IMR-90 (cell line): ENCODE results near the gene ASXL2. TPM values are rescaled to one million over a fixed set of nuclear protein-coding genes. Genes with fewer than 3 reads are reported as not detected.

ENCODE experiments used
- ATAC-seq: fragments of 200-7000 bp; cut with Tn5 transposase; 2 replicates; pipeline ENCODE4 v1.9.1; 2020; ENCODE audit warnings: low read depth, mild to moderate bottlenecking, moderate library complexity
- BruUV-seq: library from RNA; stranded (reverse); fragments of 400-500 nt; replicated peaks from 2 replicates; lab custom pipeline; 2021; lab: Mats Ljungman, UMichigan
- CTCF ChIA-PET: fragments of 300-600 bp; formaldehyde crosslinking; extraction: SDS; loops from one replicate; lab custom pipeline; 2021; ENCODE audit warnings: antibody characterized with exemption; lab: Yijun Ruan, JAX
- POLR2A ChIA-PET: fragments of 300-600 bp; sonication (Branson Sonifier 250); formaldehyde crosslinking; loops from one replicate; lab custom pipeline; 2022; ENCODE audit warnings: antibody characterized with exemption; ENCODE audit not compliant: unreplicated experiment; lab: Charles Lee
- DNase-seq: peaks from one replicate; pipeline ENCODE4 v3.0.0; 2013
- H2AFZ ChIP-seq: replicated peaks from 2 replicates; pipeline ENCODE3; 2013; ENCODE audit warnings: low read length, mild to moderate bottlenecking; ENCODE audit not compliant: poor library complexity
- H2AK5ac ChIP-seq: 2 replicates; pipeline ENCODE4 v1.6.1; 2013; ENCODE audit warnings: low read depth, low read length, inconsistent platforms
- H2AK9ac ChIP-seq: replicated peaks from 2 replicates; pipeline ENCODE3; 2013; ENCODE audit warnings: mild to moderate bottlenecking, low read depth, low read length, moderate library complexity; ENCODE audit not compliant: poor library complexity
- H2BK120ac ChIP-seq: 2 replicates; pipeline ENCODE4 v1.6.1; 2013; ENCODE audit warnings: low read depth, low read length, inconsistent platforms
- H2BK15ac ChIP-seq: 3 replicates; pipeline ENCODE4 v1.6.1; 2013; ENCODE audit warnings: low read depth, low read length, inconsistent platforms
- H2BK20ac ChIP-seq: 2 replicates; pipeline ENCODE4 v1.6.1; 2013; ENCODE audit warnings: low read depth, mild to moderate bottlenecking, inconsistent platforms, low read length, moderate library complexity
- H2BK5ac ChIP-seq: 2 replicates; pipeline ENCODE4 v1.6.1; 2013; ENCODE audit warnings: mild to moderate bottlenecking, low read depth, low read length, inconsistent platforms; ENCODE audit not compliant: poor library complexity, severe bottlenecking
- H3K14ac ChIP-seq: replicated peaks from 2 replicates; pipeline ENCODE4 v1.6.1; 2013; ENCODE audit warnings: low read depth, low read length, inconsistent platforms
- H3K18ac ChIP-seq: 2 replicates; pipeline ENCODE4 v1.6.1; 2013; ENCODE audit warnings: low read depth, low read length, control low read depth
- H3K23ac ChIP-seq: 2 replicates; pipeline ENCODE4 v1.6.1; 2013; ENCODE audit warnings: low read depth, low read length, inconsistent platforms
- H3K27ac ChIP-seq: 2 replicates; pipeline ENCODE4 v1.5.1; 2013; ENCODE audit warnings: mild to moderate bottlenecking, control low read depth, low read length; ENCODE audit not compliant: insufficient read depth
- H3K27me3 ChIP-seq: 2 replicates; pipeline ENCODE4 v1.6.1; 2013; ENCODE audit warnings: low read length; ENCODE audit not compliant: control insufficient read depth, insufficient read depth
- H3K36me3 ChIP-seq: 2 replicates; pipeline ENCODE4 v1.6.1; 2013; ENCODE audit warnings: low read length, mixed read lengths; ENCODE audit not compliant: control insufficient read depth, insufficient read depth
- H3K4ac ChIP-seq: 2 replicates; pipeline ENCODE4 v1.6.1; 2013; ENCODE audit warnings: low read depth, low read length, inconsistent platforms
- H3K4me1 ChIP-seq: 2 replicates; pipeline ENCODE4 v1.6.1; 2013; ENCODE audit warnings: low read length, mixed read lengths; ENCODE audit not compliant: control insufficient read depth, insufficient read depth
- H3K4me2 ChIP-seq: 2 replicates; pipeline ENCODE4 v1.6.1; 2013; ENCODE audit warnings: low read depth, mild to moderate bottlenecking, control low read depth, low read length, moderate library complexity
- H3K4me3 ChIP-seq: 2 replicates; pipeline ENCODE4 v1.5.1; 2013; ENCODE audit warnings: low read depth, mild to moderate bottlenecking, control low read depth, low read length, moderate library complexity; ENCODE audit not compliant: insufficient read depth
- H3K56ac ChIP-seq: 2 replicates; pipeline ENCODE4 v1.6.1; 2013; ENCODE audit warnings: low read length, inconsistent platforms; ENCODE audit not compliant: insufficient read depth; ENCODE audit errors: extremely low read depth
- H3K79me1 ChIP-seq, 2 experiments: 2 replicates each; pipeline ENCODE4 v1.6.1; 2013; ENCODE audit warnings: low read length in 2 of 2, inconsistent platforms in 1 of 2, low read depth in 1 of 2
- H3K9ac ChIP-seq: 2 replicates; pipeline ENCODE4 v1.6.1; 2013; ENCODE audit warnings: low read depth, low read length, control low read depth
- H3K9me1 ChIP-seq: 2 replicates; pipeline ENCODE4 v1.6.1; 2013; ENCODE audit warnings: low read length, inconsistent platforms; ENCODE audit not compliant: insufficient read depth
- H3K9me3 ChIP-seq: 2 replicates; pipeline ENCODE4 v1.6.1; 2013; ENCODE audit warnings: low read length; ENCODE audit not compliant: control insufficient read depth, insufficient read depth
- H4K20me1 ChIP-seq: 2 replicates; pipeline ENCODE4 v1.6.1; 2013; ENCODE audit warnings: low read length, inconsistent platforms; ENCODE audit not compliant: insufficient read depth
- H4K5ac ChIP-seq: 2 replicates; pipeline ENCODE4 v1.6.1; 2013; ENCODE audit warnings: mild to moderate bottlenecking, low read depth, low read length, control low read depth
- H4K8ac ChIP-seq, 2 experiments: 2 replicates each; pipeline ENCODE4 v1.6.1; 2013; ENCODE audit warnings: low read depth in 2 of 2, low read length in 2 of 2, control low read depth in 1 of 2, inconsistent platforms in 1 of 2
- H4K91ac ChIP-seq: 2 replicates; pipeline ENCODE4 v1.6.1; 2013; ENCODE audit warnings: low read depth, low read length, inconsistent platforms; ENCODE audit not compliant: insufficient read depth
- BHLHE40 ChIP-seq: fragments of 150-350 bp; IDR thresholded peaks from 2 replicates; pipeline ENCODE4 v1.6.1; 2016; ENCODE audit warnings: mild to moderate bottlenecking, low read depth, low read length
- CEBPB ChIP-seq: IDR thresholded peaks from 2 replicates; pipeline ENCODE4 v1.6.1; 2012; ENCODE audit warnings: low read depth, low read length, improper control_type of control experiment
- CHD1 ChIP-seq: IDR thresholded peaks from 2 replicates; pipeline ENCODE4 v1.6.1; 2012; ENCODE audit warnings: low read depth, low read length, improper control_type of control experiment
- FOS ChIP-seq: fragments of 150-350 bp; IDR thresholded peaks from 2 replicates; pipeline ENCODE4 v1.6.1; 2016; ENCODE audit warnings: low read depth, low read length
- MAFK ChIP-seq: IDR thresholded peaks from 2 replicates; pipeline ENCODE4 v1.6.1; 2012; ENCODE audit warnings: low read depth, low read length, improper control_type of control experiment
- MAZ ChIP-seq: IDR thresholded peaks from 2 replicates; pipeline ENCODE4 v1.6.1; 2012; ENCODE audit warnings: low read depth, mild to moderate bottlenecking, low read length, improper control_type of control experiment, moderate library complexity, borderline replicate concordance
- MXI1 ChIP-seq: IDR thresholded peaks from 2 replicates; pipeline ENCODE4 v1.6.1; 2012; ENCODE audit warnings: low read depth, mild to moderate bottlenecking, low read length, moderate library complexity, borderline replicate concordance
- NFE2L2 ChIP-seq: fragments of 150-350 bp; IDR thresholded peaks from 2 replicates; pipeline ENCODE4 v1.6.1; 2016; ENCODE audit warnings: low read depth, mild to moderate bottlenecking, low read length
- POLR2A ChIP-seq: IDR thresholded peaks from 2 replicates; pipeline ENCODE4 v1.6.1; 2012; ENCODE audit warnings: mild to moderate bottlenecking, low read depth, low read length
- RAD21 ChIP-seq: IDR thresholded peaks from 2 replicates; pipeline ENCODE4 v1.6.1; 2012; ENCODE audit warnings: low read length, improper control_type of control experiment
- RCOR1 ChIP-seq: IDR thresholded peaks from 2 replicates; pipeline ENCODE4 v1.6.1; 2012; ENCODE audit warnings: mild to moderate bottlenecking, low read length, improper control_type of control experiment; ENCODE audit not compliant: insufficient replicate concordance
- RFX5 ChIP-seq: IDR thresholded peaks from 2 replicates; pipeline ENCODE4 v1.8.0; 2012; ENCODE audit warnings: low read depth, mild to moderate bottlenecking, low read length, moderate library complexity
- SMC3 ChIP-seq: fragments of 150-350 bp; IDR thresholded peaks from 2 replicates; pipeline ENCODE4 v1.6.1; 2016; ENCODE audit warnings: low read depth, mild to moderate bottlenecking, antibody characterized with exemption, low read length, moderate library complexity
- WGBS, 2 experiments: methylation state at CpG; one replicate each; pipeline versions ENCODE4 v1.1.5 to v1.1.7; 2013; ENCODE audit warnings: missing lambda C conversion rate in 2 of 2; ENCODE audit not compliant: insufficient read length in 1 of 2; ENCODE audit errors: extremely low coverage in 2 of 2; 5-methylcytosine and 5-hydroxymethylcytosine counted together
- dilution Hi-C: fragments of 300-500 bp; cut with HindIII; formaldehyde crosslinking; loops from one replicate; pipeline ENCODE4 v1.14.3; 2018; ENCODE audit warnings: low sequenced_read_pairs; ENCODE audit not compliant: unreplicated experiment
- in situ Hi-C: fragments of 300-500 bp; cut with MboI; formaldehyde crosslinking; loops from 3 replicates; pipeline ENCODE4 v1.14.3; 2019; ENCODE audit warnings: low sequenced_read_pairs, inconsistent platforms, mixed read lengths
- intact Hi-C: fragments of 100-400 bp; cut with micrococcal nuclease; formaldehyde crosslinking; loops from 2 replicates; pipeline ENCODE4 v1.10.0; 2022
- polyA plus RNA-seq, 3 experiments: library from polyadenylated mRNA; depleted of rRNA; stranded (reverse); fragments of >200 nt; gene quantifications; 2 replicates each; pipeline ENCODE4 v1.2.3, GENCODE V29; 2012; ENCODE audit warnings: low replicate concordance in 1 of 3
- total RNA-seq: library from RNA; depleted of rRNA; stranded (reverse); fragments of >200 nt; gene quantifications from 2 replicates; pipeline ENCODE4 v1.2.3, GENCODE V29; 2012
- TF ChIP-seq, protein P1 (sequence below): fragments of 150-350 bp; IDR thresholded peaks from 2 replicates; pipeline ENCODE4 v1.6.1; 2017; ENCODE audit warnings: mild to moderate bottlenecking, antibody characterized with exemption, low read length, low read depth
- TF ChIP-seq, protein P2 (sequence below): fragments of 150-350 bp; IDR thresholded peaks from 2 replicates; pipeline ENCODE4 v1.6.1; 2016; ENCODE audit warnings: low read depth, mild to moderate bottlenecking, low read length, moderate library complexity, borderline replicate concordance
- TF ChIP-seq, protein P3 (sequence below): conservative IDR thresholded peaks from 2 replicates; pipeline ENCODE4 v1.5.1; 2012; ENCODE audit warnings: mild to moderate bottlenecking, low read depth, low read length, improper control_type of control experiment

ASXL2 gene
- total and polyA plus RNA-seq, 2 of the 4 experiments (the other 2 are of a cell fraction), result 5.3 to 8.1 TPM

DNA sequence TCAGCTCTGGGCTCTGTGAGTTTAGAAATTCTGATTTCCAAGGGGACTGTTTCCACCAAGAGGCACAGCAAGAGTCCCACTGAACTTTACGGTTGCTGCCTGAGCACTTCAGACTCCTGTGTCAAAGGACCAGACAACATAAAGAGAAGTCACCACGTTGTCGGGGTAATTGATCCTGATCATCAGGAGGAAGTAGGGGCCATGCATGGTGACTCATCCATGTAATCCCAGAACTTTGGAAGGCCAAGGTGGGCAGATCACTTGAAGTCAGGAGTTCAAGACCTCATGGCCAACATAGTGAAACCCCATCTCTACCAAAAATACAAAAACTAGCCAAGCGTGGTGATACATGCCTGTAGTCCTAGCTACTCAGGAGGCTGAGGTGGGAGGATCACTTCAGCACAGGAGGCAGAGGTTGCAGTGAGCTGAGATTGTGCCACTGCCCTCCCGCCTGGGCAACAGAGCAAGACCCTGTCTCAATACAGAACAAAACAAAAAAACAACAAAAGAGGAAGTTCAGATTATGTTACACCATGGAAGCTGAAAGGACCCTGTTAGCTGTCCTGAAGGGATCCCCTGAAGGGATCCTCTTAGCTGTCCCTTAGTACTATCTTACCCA is 9.4 kb upstream of the ASXL2 start:
- Histone ChIP-seq H2AK5ac (no peak overlapping the region; the same call in 1 of the 2 replicates), H3K14ac (no peak overlapping the region), H3K36me3 (no peaks in the 10 kb centered on the region), H3K27me3 (0 out of 2 replicates have a peak, but pooled peaks cover 2% of the 10 kb centered on the region), H3K18ac (no peak overlapping the region), H3K9me1 (no peaks in the 10 kb centered on the region), H3K79me1 (no peaks in the 10 kb centered on the region), H3K56ac (no peak overlapping the region), H3K27ac (no peak overlapping the region), H2BK5ac (no peak overlapping the region), H3K4me3 (no peak overlapping the region), H2AFZ (no peak overlapping the region), H3K4me1 (peaks cover 6% of the 10 kb centered on the region; the same call in 1 of the 2 replicates), H2BK120ac (no peak overlapping the region), H4K91ac (no peak overlapping the region), H3K9me3 (no peaks in the 10 kb centered on the region), H3K9ac (no peak overlapping the region), H2AK9ac (no peak overlapping the region), H2BK20ac (no peak overlapping the region), H4K5ac (no peak overlapping the region), H3K23ac (no peak overlapping the region), H2BK15ac (peak overlapping the region; percentile 37; the same call in 1 of the 3 replicates), H3K4me2 (no peak overlapping the region), H3K4ac (no peak overlapping the region), H4K8ac (no peak overlapping the region), H4K20me1 (no peaks in the 10 kb centered on the region)
- POLR2A ChIA-PET, result no interaction called here
- intact Hi-C loops, result no loop called here
- ATAC-seq (no peak), DNase-seq (no peak)
- CTCF ChIA-PET, result no interaction called here
- in situ Hi-C loops, result no loop called here
- dilution Hi-C loops, result no loop called here
- TF ChIP-seq NFE2L2 (no peak), CEBPB (no peak), FOS (no peak), MAFK (no peak), SMC3 (no peak), RAD21 (no peak), POLR2A (no peak), MAZ (no peak), BHLHE40 (no peak), RFX5 (no peak), CHD1 (no peak), RCOR1 (no peak), MXI1 (no peak)
- TF ChIP-seq, protein P1, sequence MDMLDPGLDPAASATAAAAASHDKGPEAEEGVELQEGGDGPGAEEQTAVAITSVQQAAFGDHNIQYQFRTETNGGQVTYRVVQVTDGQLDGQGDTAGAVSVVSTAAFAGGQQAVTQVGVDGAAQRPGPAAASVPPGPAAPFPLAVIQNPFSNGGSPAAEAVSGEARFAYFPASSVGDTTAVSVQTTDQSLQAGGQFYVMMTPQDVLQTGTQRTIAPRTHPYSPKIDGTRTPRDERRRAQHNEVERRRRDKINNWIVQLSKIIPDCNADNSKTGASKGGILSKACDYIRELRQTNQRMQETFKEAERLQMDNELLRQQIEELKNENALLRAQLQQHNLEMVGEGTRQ, result no peak
- TF ChIP-seq, protein P2, sequence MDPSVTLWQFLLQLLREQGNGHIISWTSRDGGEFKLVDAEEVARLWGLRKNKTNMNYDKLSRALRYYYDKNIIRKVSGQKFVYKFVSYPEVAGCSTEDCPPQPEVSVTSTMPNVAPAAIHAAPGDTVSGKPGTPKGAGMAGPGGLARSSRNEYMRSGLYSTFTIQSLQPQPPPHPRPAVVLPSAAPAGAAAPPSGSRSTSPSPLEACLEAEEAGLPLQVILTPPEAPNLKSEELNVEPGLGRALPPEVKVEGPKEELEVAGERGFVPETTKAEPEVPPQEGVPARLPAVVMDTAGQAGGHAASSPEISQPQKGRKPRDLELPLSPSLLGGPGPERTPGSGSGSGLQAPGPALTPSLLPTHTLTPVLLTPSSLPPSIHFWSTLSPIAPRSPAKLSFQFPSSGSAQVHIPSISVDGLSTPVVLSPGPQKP, result no peak
- TF ChIP-seq, protein P3, sequence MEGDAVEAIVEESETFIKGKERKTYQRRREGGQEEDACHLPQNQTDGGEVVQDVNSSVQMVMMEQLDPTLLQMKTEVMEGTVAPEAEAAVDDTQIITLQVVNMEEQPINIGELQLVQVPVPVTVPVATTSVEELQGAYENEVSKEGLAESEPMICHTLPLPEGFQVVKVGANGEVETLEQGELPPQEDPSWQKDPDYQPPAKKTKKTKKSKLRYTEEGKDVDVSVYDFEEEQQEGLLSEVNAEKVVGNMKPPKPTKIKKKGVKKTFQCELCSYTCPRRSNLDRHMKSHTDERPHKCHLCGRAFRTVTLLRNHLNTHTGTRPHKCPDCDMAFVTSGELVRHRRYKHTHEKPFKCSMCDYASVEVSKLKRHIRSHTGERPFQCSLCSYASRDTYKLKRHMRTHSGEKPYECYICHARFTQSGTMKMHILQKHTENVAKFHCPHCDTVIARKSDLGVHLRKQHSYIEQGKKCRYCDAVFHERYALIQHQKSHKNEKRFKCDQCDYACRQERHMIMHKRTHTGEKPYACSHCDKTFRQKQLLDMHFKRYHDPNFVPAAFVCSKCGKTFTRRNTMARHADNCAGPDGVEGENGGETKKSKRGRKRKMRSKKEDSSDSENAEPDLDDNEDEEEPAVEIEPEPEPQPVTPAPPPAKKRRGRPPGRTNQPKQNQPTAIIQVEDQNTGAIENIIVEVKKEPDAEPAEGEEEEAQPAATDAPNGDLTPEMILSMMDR, result no peak
- 88% methylated on average over 1 of the region's 5 CpGs; no CpG with 5 or more reads in 1 of the 2 experiments for WGBS, 2 experiments
- BruUV-seq, result no TSS peak
